A549 (cell line): ENCODE data around the gene XPR1.
"Not testable (repeated sequence)": the region's sequence is repeated elsewhere in the genome, so short reads cannot be mapped to it uniquely, and the experiment has no call there.

Experiments
- BHLHE40 ChIP-seq: IDR thresholded peaks from 2 replicates; pipeline ENCODE4 v1.6.1; 2012; ENCODE audit warnings: low read depth, low read length, inconsistent platforms
- CTCF ChIP-seq: fragments of >200 bp; sonication (Bioruptor Twin); formaldehyde crosslinking; IDR thresholded peaks from 3 replicates; pipeline ENCODE4 v1.5.1; 2016
- EP300 ChIP-seq, 2 experiments: fragments of >200 bp; sonication (Bioruptor Twin); formaldehyde crosslinking; IDR thresholded peaks; 2 replicates in 1 of 2; 3 replicates in 1 of 2; pipeline ENCODE4 v1.6.1; 2016 to 2017
- FOSL2 ChIP-seq, 2 experiments: fragments of 450-650 bp in 1 of 2; fragments of >200 bp in 1 of 2; sonication (Bioruptor Twin) in 1 of 2; formaldehyde crosslinking; IDR thresholded peaks; 2 replicates each; pipeline versions ENCODE4 v1.5.0 to v1.6.1; 2016 to 2020; ENCODE audit warnings: mild to moderate bottlenecking in 1 of 2, moderate library complexity in 1 of 2
- MYC ChIP-seq: IDR thresholded peaks from 2 replicates; pipeline ENCODE4 v1.6.1; 2012; ENCODE audit warnings: mild to moderate bottlenecking, inconsistent platforms, low read length, improper control_type of control experiment, borderline replicate concordance
- POLR2A ChIP-seq: IDR thresholded peaks from 2 replicates; pipeline ENCODE4 v1.6.1; 2012; ENCODE audit warnings: mild to moderate bottlenecking, low read length
- POLR2AphosphoS2 ChIP-seq: conservative IDR thresholded peaks from 2 replicates; pipeline ENCODE4 v1.6.1; 2012; ENCODE audit warnings: low read length, improper control_type of control experiment, inconsistent platforms
- RAD21 ChIP-seq, 2 experiments: fragments of >200 bp in 1 of 2; sonication (Bioruptor Twin) in 1 of 2; formaldehyde crosslinking in 1 of 2; IDR thresholded peaks in 1 of 2; conservative IDR thresholded peaks in 1 of 2; 2 replicates in 1 of 2; 3 replicates in 1 of 2; pipeline ENCODE4 v1.6.1; 2012 to 2018; ENCODE audit warnings: inconsistent platforms in 1 of 2
- USF2 ChIP-seq: fragments of 450-650 bp; IDR thresholded peaks from 2 replicates; pipeline ENCODE4 v1.6.1; 2014; ENCODE audit warnings: antibody characterized with exemption
- TF ChIP-seq, protein P1 (sequence below): fragments of 250-450 bp; sonication (Bioruptor Pico); IDR thresholded peaks from 2 replicates; pipeline ENCODE4 v1.5.0; 2021; ENCODE audit warnings: mild to moderate bottlenecking, moderate library complexity, borderline replicate concordance
- TF ChIP-seq, protein P2 (sequence below): fragments of 150-350 bp; IDR thresholded peaks from 2 replicates; pipeline ENCODE4 v1.6.1; 2014; ENCODE audit warnings: low read depth, mild to moderate bottlenecking, low read length
- TF ChIP-seq, protein P3 (sequence below): IDR thresholded peaks from 2 replicates; pipeline ENCODE4 v1.6.1; 2012

DNA sequence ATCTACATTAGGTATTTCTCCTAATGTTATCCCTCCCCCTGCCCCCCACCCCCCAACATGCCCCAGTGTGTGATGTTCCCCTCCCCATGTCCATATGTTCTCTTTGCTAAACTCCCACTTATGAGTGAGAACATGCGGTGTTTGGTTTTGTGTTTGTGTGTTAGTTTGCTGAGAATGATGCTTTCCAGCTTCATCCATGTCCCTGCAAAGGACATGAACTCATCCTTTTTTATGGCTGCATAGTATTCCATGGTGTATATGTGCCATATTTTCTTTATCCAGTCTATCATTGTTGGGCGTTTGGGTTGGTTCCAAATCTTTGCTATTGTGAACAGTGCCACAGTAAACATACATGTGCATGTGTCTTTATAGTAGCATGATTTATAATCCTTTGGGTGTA lies 199.7 kb downstream of the XPR1 start:
- TF ChIP-seq CTCF; POLR2AphosphoS2; RAD21 (conservative IDR thresholded peaks at IDR 0.05 in 1 of 2, IDR thresholded peaks at IDR 0.05 in 1 of 2); POLR2A; MYC; USF2; EP300 (IDR thresholded peaks at IDR 0.05); BHLHE40; FOSL2 (IDR thresholded peaks at IDR 0.05); FOSL2 (CRISPR knock-in tag; IDR thresholded peaks at IDR 0.05): not testable (repeated sequence)
- TF ChIP-seq, protein P1, sequence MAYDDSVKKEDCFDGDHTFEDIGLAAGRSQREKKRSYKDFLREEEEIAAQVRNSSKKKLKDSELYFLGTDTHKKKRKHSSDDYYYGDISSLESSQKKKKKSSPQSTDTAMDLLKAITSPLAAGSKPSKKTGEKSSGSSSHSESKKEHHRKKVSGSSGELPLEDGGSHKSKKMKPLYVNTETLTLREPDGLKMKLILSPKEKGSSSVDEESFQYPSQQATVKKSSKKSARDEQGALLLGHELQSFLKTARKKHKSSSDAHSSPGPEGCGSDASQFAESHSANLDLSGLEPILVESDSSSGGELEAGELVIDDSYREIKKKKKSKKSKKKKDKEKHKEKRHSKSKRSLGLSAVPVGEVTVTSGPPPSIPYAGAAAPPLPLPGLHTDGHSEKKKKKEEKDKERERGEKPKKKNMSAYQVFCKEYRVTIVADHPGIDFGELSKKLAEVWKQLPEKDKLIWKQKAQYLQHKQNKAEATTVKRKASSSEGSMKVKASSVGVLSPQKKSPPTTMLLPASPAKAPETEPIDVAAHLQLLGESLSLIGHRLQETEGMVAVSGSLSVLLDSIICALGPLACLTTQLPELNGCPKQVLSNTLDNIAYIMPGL, result not testable (repeated sequence)
- TF ChIP-seq, protein P2, sequence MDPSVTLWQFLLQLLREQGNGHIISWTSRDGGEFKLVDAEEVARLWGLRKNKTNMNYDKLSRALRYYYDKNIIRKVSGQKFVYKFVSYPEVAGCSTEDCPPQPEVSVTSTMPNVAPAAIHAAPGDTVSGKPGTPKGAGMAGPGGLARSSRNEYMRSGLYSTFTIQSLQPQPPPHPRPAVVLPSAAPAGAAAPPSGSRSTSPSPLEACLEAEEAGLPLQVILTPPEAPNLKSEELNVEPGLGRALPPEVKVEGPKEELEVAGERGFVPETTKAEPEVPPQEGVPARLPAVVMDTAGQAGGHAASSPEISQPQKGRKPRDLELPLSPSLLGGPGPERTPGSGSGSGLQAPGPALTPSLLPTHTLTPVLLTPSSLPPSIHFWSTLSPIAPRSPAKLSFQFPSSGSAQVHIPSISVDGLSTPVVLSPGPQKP, result not testable (repeated sequence)
- TF ChIP-seq, protein P3, sequence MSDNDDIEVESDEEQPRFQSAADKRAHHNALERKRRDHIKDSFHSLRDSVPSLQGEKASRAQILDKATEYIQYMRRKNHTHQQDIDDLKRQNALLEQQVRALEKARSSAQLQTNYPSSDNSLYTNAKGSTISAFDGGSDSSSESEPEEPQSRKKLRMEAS, result not testable (repeated sequence)
